Nephron (organoid): ENCODE results near the gene FNBP1.

Experiments
- H3K27ac Mint-ChIP-seq, 3 experiments: 2 replicates each; pipeline ENCODE4 v1.8.0; 2020; ENCODE audit warnings: mixed read lengths in 3 of 3, mild to moderate bottlenecking in 2 of 3, moderate library complexity in 1 of 3
- H3K27me3 Mint-ChIP-seq: 2 replicates; pipeline ENCODE4 v1.8.0; 2021; ENCODE audit warnings: low read depth, mild to moderate bottlenecking, moderate library complexity, mixed read lengths
- H3K36me3 Mint-ChIP-seq: 2 replicates; pipeline ENCODE4 v1.8.0; 2020; ENCODE audit warnings: low read depth, mixed read lengths
- H3K4me1 Mint-ChIP-seq: 2 replicates; pipeline ENCODE4 v1.8.0; 2020; ENCODE audit warnings: mixed read lengths
- H3K4me3 Mint-ChIP-seq, 3 experiments: 2 replicates each; pipeline ENCODE4 v1.8.0; 2020; ENCODE audit warnings: mild to moderate bottlenecking in 3 of 3, mixed read lengths in 3 of 3, moderate library complexity in 2 of 3
- H3K9me3 Mint-ChIP-seq: 2 replicates; pipeline ENCODE4 v1.8.0; 2020; ENCODE audit warnings: mixed read lengths
- TF ChIP-seq, protein P1 (sequence below), 3 experiments: fragments of 200-600 bp; sonication (generic); IDR thresholded peaks; one replicate each; pipeline ENCODE4 v1.5.0; 2021; ENCODE audit warnings: antibody characterized with exemption in 3 of 3; ENCODE audit not compliant: unreplicated experiment in 3 of 3

Gene FNBP1

DNA sequence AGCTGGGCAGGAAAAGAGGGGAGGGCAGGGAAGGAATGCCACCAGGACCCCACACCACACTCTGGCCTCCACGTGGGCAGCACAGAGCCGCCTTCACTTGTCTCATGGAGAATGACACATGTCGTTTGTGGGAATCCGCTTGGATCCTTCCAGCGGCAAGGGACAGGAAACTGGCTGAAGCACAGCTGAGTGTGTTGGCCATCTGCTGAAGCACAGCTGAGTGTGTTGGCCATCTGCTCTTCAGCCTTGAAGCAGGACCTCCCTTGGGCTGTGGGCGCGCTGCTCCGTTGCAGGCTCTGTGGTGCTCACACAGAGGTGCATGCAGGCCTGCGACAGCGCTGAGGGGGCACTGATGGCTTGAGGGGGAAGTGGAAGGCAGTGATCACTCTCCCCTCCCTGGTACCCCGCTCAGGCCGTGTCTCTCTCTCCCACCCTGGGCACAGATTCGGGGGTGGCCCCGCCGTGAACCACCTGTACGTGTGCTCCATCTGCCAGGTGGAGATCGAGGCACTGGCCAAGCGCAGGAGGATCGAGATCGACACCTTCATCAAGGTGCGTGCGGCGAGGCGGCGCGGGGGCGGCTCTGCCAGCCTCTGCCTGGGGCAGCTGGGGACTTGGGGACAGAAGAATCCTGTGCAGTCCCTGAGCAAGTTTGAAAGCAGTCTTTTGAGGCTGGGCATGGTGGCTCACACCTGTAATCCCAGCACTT is 167.1 kb downstream of the FNBP1 start:
- TF ChIP-seq, protein P1, sequence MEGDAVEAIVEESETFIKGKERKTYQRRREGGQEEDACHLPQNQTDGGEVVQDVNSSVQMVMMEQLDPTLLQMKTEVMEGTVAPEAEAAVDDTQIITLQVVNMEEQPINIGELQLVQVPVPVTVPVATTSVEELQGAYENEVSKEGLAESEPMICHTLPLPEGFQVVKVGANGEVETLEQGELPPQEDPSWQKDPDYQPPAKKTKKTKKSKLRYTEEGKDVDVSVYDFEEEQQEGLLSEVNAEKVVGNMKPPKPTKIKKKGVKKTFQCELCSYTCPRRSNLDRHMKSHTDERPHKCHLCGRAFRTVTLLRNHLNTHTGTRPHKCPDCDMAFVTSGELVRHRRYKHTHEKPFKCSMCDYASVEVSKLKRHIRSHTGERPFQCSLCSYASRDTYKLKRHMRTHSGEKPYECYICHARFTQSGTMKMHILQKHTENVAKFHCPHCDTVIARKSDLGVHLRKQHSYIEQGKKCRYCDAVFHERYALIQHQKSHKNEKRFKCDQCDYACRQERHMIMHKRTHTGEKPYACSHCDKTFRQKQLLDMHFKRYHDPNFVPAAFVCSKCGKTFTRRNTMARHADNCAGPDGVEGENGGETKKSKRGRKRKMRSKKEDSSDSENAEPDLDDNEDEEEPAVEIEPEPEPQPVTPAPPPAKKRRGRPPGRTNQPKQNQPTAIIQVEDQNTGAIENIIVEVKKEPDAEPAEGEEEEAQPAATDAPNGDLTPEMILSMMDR (IDR thresholded peaks at IDR 0.05; ENCODE audit: unreplicated experiment in 3 of 3): no peak
- Mint-ChIP-seq H3K27me3 (no peaks in the 10 kb centered on the region), H3K4me1 (peaks cover 17% of the 10 kb centered on the region), H3K9me3 (no peaks in the 10 kb centered on the region), H3K4me3 (no peak overlapping the region), H3K27ac (no peak overlapping the region), H3K36me3 (peaks cover 24% of the 10 kb centered on the region)

DNA sequence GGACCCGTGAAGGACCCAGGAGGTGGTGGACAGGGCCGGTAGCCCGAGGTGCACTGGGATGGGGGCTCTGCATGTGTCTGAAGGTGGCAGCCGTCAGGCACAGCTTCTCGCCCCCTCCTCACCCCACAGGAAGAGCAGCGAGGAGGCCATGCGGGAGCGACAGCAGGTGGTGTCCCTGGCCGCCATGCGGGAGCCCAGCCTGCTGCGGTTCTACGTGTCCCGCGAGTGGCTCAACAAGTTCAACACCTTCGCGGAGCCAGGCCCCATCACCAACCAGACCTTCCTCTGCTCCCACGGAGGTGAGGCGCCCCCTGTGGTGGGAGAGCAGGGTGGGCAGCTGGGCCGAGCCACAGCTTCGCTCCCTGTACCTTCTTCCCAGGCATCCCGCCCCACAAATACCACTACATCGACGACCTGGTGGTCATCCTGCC is 167.8 kb downstream of the FNBP1 start:
- Mint-ChIP-seq H3K4me3 (no peak overlapping the region), H3K27ac (no peak overlapping the region), H3K4me1 (peaks cover 10% of the 10 kb centered on the region), H3K9me3 (no peaks in the 10 kb centered on the region), H3K36me3 (peaks cover 22% of the 10 kb centered on the region), H3K27me3 (no peaks in the 10 kb centered on the region)
- TF ChIP-seq, protein P1 (IDR thresholded peaks at IDR 0.05; ENCODE audit: unreplicated experiment in 3 of 3): no peak

DNA sequence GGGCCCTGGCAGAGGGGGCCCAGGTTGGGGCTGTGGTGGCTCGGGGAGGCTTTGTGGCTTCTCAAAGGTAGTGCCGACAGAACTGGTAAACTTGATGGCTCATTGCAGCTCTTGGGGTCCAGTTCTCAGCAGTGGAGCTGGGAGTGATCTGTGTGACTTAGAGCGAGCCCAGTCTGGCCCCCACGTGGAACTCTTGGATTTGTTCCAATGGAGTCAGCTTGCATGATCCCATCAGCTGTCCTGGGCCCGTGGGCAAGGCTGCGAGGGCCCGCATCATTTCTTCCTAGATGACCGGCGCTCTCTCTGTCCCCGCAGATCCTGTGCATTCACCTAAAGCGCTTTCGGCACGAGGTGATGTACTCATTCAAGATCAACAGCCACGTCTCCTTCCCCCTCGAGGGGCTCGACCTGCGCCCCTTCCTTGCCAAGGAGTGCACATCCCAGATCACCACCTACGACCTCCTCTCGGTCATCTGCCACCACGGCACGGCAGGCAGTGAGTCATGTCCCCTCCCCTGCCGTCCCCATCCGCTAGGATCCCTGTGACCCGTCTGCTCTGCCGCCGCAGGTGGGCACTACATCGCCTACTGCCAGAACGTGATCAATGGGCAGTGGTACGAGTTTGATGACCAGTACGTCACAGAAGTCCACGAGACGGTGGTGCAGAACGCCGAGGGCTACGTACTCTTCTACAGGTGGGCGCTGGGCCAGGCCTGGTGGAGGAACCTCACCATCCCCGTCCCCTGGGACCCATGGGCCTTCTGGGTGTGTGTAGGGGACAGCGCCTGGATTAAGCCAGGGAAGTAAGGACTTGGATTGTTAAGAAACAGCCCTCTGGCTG is 168.5 kb downstream of the FNBP1 start:
- Mint-ChIP-seq H3K27me3 (no peaks in the 10 kb centered on the region), H3K4me1 (peaks cover 9% of the 10 kb centered on the region), H3K36me3 (peaks cover 19% of the 10 kb centered on the region), H3K9me3 (no peaks in the 10 kb centered on the region), H3K27ac (no peak overlapping the region), H3K4me3 (no peak overlapping the region)
- TF ChIP-seq, protein P1 (IDR thresholded peaks at IDR 0.05; ENCODE audit: unreplicated experiment in 3 of 3): no peak

DNA sequence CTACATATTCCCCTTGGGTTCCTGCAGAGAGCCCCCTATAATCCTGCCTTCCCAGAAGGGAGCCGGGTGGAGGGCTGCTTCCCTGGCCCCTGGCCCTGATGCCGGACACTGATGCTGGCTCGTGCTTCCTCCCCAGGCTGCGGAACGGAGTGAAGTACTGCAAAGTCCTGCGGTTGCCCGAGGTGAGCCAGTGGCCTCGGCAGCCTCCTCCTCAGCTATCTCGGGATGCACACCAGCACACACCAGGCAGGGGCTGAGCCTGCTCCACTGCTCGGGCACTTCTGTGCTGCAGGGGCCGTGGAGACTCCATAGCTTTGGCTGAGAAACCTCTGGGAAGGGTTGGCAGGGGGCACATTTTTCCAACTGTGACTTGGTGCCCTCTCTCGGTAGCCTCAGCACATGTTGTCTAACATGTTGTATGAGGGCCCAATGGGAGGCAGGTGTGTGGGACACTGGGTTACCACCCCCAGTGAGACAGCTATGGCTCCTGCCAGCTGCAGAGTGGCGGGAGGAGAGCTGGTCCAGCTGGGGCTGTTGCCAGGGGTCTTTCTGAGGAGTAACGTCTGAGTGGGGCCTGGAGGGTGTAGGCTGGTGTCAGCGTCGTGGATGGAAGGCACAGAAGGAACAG is 169.3 kb downstream of the FNBP1 start:
- Mint-ChIP-seq H3K27ac (no peak overlapping the region), H3K36me3 (peaks cover 19% of the 10 kb centered on the region), H3K27me3 (no peaks in the 10 kb centered on the region), H3K4me3 (no peak overlapping the region), H3K4me1 (peaks cover 9% of the 10 kb centered on the region), H3K9me3 (no peaks in the 10 kb centered on the region)
- TF ChIP-seq, protein P1 (IDR thresholded peaks at IDR 0.05; ENCODE audit: unreplicated experiment in 3 of 3): no peak

DNA sequence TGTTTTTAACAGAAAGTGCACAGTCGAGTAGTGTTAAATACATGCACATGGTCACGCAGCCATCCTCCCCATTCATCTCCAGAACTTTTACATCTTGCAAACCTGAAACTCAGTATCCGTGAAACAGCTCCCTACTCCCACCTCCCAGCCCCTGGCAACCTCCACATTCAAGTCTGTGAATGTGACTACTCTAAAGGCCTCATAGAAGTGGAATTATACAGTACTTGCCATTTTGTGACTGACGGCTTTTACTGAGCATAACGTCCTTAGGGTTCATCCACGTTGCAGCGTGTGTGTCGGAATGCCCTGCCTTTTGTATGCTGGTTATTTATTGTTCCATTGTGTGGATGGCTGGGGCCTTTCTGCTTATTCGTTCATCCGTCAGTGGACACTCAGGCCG is 171.9 kb downstream of the FNBP1 start:
- H3K36me3 Mint-ChIP-seq: peaks cover 19% of the 10 kb centered on the region
- no peaks in the 10 kb centered on the region for H3K9me3 Mint-ChIP-seq
- H3K27ac Mint-ChIP-seq: no peak overlapping the region
- no peaks in the 10 kb centered on the region for H3K27me3 Mint-ChIP-seq
- peaks cover 9% of the 10 kb centered on the region for H3K4me1 Mint-ChIP-seq
- H3K4me3 Mint-ChIP-seq: no peak overlapping the region
- TF ChIP-seq, protein P1 (IDR thresholded peaks at IDR 0.05; ENCODE audit: unreplicated experiment in 3 of 3): no peak
